Measurements from ENCODE around the gene ADAMTSL4. TPM values are rescaled to one million over a fixed set of nuclear protein-coding genes. Genes with fewer than 3 reads are reported as not detected.

ADAMTSL4 gene
- total and polyA plus RNA-seq, 2 of the 8 experiments (the other 6 are each of a cell fraction or from before 2014, with no cell fraction given), result 4.2 to 5.4 TPM

DNA sequence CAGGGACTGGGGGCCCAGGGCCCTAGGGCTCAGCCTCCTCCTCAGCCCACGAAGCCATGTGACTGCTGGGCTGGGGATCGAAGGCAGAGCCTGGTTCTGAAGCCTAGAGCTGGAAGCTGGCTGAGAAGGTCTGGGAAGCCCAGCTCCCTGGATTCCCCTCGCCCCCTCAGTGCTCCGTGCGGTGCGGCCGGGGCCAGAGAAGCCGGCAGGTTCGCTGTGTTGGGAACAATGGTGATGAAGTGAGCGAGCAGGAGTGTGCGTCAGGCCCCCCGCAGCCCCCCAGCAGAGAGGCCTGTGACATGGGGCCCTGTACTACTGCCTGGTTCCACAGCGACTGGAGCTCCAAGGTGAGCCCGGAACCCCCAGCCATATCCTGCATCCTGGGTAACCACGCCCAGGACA, 9.1 kb downstream of the ADAMTSL4 start:
- Histone ChIP-seq H4K8ac (ENCODE audit: extremely low read depth, insufficient read depth, low read length) (peak overlapping the region; percentile 39; the same call in 1 of the 2 replicates), H3K36me3 (ENCODE audit: control insufficient read depth in 2 of 4, insufficient read depth in 4 of 4, low read length in 3 of 4) (peaks cover 0 to 4% (median 2%) of the 10 kb centered on the region in 4 experiments; a peak in 2 of 8 replicates), H3K23me2 (ENCODE audit: low read depth, low read length) (peaks cover 7% of the 10 kb centered on the region), H3K14ac (ENCODE audit: insufficient read length) (no peak overlapping the region), H3K4me3 (ENCODE audit: extremely low read depth in 1 of 4, insufficient read depth in 2 of 4, low read depth in 3 of 4, low read length in 4 of 4) (no peak overlapping the region), H3K23ac (ENCODE audit: insufficient read length) (no peak overlapping the region), H2AK5ac (ENCODE audit: low read depth, low read length) (no peak overlapping the region), H3K18ac (ENCODE audit: extremely low read depth, low read length) (no peak overlapping the region), H3K9ac (replicated peaks in 1 of 4; ENCODE audit: extremely low read depth in 1 of 4, low read depth in 3 of 4, low read length in 3 of 4) (no peak overlapping the region), H3K79me1 (ENCODE audit: low read depth, low read length) (0 out of 2 replicates have a peak, but pooled peaks cover 3% of the 10 kb centered on the region), H2BK5ac (ENCODE audit: low read depth, low read length) (no peak overlapping the region), H4K5ac (ENCODE audit: insufficient read length, low read depth, low read length) (no peak overlapping the region), H3K56ac (replicated peaks; ENCODE audit: insufficient read length, low read depth, low read length) (no peak overlapping the region), H2BK12ac (ENCODE audit: low read depth, low read length) (no peak overlapping the region), H2BK120ac (replicated peaks; ENCODE audit: low read depth, low read length) (no peak overlapping the region), H2BK15ac (ENCODE audit: low read length) (no peak overlapping the region), H3K27me3 (replicated peaks in 1 of 4; ENCODE audit: control insufficient read depth in 3 of 4, extremely low read depth in 1 of 4, insufficient read depth in 3 of 4, low read length in 3 of 4) (no peaks in the 10 kb centered on the region), H3K4ac (replicated peaks; ENCODE audit: insufficient read length, low read depth, low read length) (no peak overlapping the region), H3K4me1 (replicated peaks in 1 of 4; ENCODE audit: control insufficient read depth in 3 of 4, insufficient read depth in 4 of 4, low read length in 3 of 4) (peaks cover 10 to 16% (median 13%) of the 10 kb centered on the region in 4 experiments), H4K91ac (replicated peaks; ENCODE audit: insufficient read length, low read length) (no peak overlapping the region), H2AFZ (ENCODE audit: low read length) (no peak overlapping the region), H3K9me3 (ENCODE audit: insufficient read depth in 2 of 2, low read depth in 1 of 2, low read length in 1 of 2) (no peaks in the 10 kb centered on the region), H3K79me2 (ENCODE audit: control insufficient read depth in 1 of 2, insufficient read depth in 2 of 2, low read length in 2 of 2) (peaks cover 0 to 10% of the 10 kb centered on the region in 2 experiments; a peak in 2 of 4 replicates), H2BK20ac (ENCODE audit: low read length) (no peak overlapping the region), H3K4me2 (ENCODE audit: insufficient read depth in 1 of 2, low read depth in 2 of 2, low read length in 2 of 2) (no peak overlapping the region), H4K20me1 (replicated peaks in 1 of 2; ENCODE audit: control insufficient read depth in 1 of 2, insufficient read depth in 2 of 2, low read length in 2 of 2) (peaks cover 0 to 6% of the 10 kb centered on the region in 2 experiments), H3K27ac (ENCODE audit: low read depth, low read length) (0 out of 2 replicates have a peak overlapping the region, but pooled peaks have one; percentile 2)
- DNase-seq (ENCODE audit: low read depth in 1 of 2, low spot score in 2 of 2) (no peak), FAIRE-seq (no peak)
- WGBS, 2 experiments (ENCODE audit: extremely low coverage in 1 of 2, insufficient coverage in 1 of 2, insufficient read length in 1 of 2, insufficient replicate concordance in 2 of 2, low coverage in 1 of 2, low lambda C conversion rate in 2 of 2, missing lambda C conversion rate in 1 of 2), result 80% methylated on average over 15 of the region's 15 CpGs; no CpG with 5 or more reads in 1 of the 2 experiments
- TF ChIP-seq RBBP5 (IDR thresholded peaks at IDR 0.05; ENCODE audit: borderline replicate concordance, low read depth, low read length) (no peak), FOSL1 (IDR thresholded peaks at IDR 0.05; ENCODE audit: insufficient read depth, low read depth, low read length) (no peak), CTBP2 (IDR thresholded peaks at IDR 0.05; ENCODE audit: borderline replicate concordance, insufficient read depth, insufficient read length, low read length) (no peak), TAF1 (IDR thresholded peaks at IDR 0.05; ENCODE audit: low read depth, low read length) (no peak), KDM5A (IDR thresholded peaks at IDR 0.05; ENCODE audit: low read length) (no peak), SP2 (IDR thresholded peaks at IDR 0.05; ENCODE audit: low read length) (no peak), RXRA (IDR thresholded peaks at IDR 0.05; ENCODE audit: insufficient read depth, low read depth, low read length) (no peak), RAD21 (IDR thresholded peaks at IDR 0.05 in 1 of 2, conservative IDR thresholded peaks at IDR 0.05 in 1 of 2; ENCODE audit: low read depth in 2 of 2, low read length in 2 of 2) (no peak), POLR2A (IDR thresholded peaks at IDR 0.05; ENCODE audit: control extremely low read depth in 1 of 2, low read depth in 2 of 2, low read length in 2 of 2) (no peak), JUND (IDR thresholded peaks at IDR 0.05; ENCODE audit: low read length) (no peak), TEAD4 (IDR thresholded peaks at IDR 0.05; ENCODE audit: low read depth, low read length) (no peak), HDAC2 (IDR thresholded peaks at IDR 0.05; ENCODE audit: borderline replicate concordance in 1 of 2, low read depth in 2 of 2, low read length in 2 of 2) (no peak), MAFK (IDR thresholded peaks at IDR 0.05; ENCODE audit: low read depth, low read length) (no peak), POU5F1 (IDR thresholded peaks at IDR 0.05; ENCODE audit: low read depth, low read length) (no peak)
- CTCF ChIA-PET (ENCODE audit: partially characterized antibody), result interaction anchor here (0.6 to 13.7 kb wide), 7 partner anchors 9 to 230 kb away, joined by 3 to 210 read pairs (median 6); partner anchors contain the start of gene ADAMTSL4
- POLR2A ChIA-PET (ENCODE audit: partially characterized antibody), result interaction anchor here (1.7 to 43.7 kb wide), 4 partner anchors 7 to 416 kb away, joined by 5 to 1380 read pairs (median 546); partner anchors contain the start of genes ADAMTSL4, ENSA and MCL1
